Vagina (tissue), 2 donors: ENCODE data around the gene SPTSSA.

Experiments
- POLR2A ChIP-seq, 2 donors: fragments of 450-650 bp; IDR thresholded peaks; one replicate each; pipeline ENCODE4 v1.6.1; 2017; ENCODE audit warnings: antibody characterized with exemption in 2 of 2, mild to moderate bottlenecking in 2 of 2, moderate library complexity in 2 of 2
- POLR2AphosphoS5 ChIP-seq, 2 donors: sonication (generic); formaldehyde crosslinking; IDR thresholded peaks; one replicate each; pipeline ENCODE4 v1.9.0; 2017; ENCODE audit warnings: antibody characterized with exemption in 2 of 2, mild to moderate bottlenecking in 2 of 2, low read depth in 1 of 2; ENCODE audit not compliant: insufficient read depth in 1 of 2
- TF ChIP-seq, protein P1 (sequence below), 3 experiments: fragments of 450-650 bp in 2 of 3; fragments of 200-600 bp in 1 of 3; sonication (generic) in 1 of 3; IDR thresholded peaks; one replicate each; pipeline ENCODE4 v1.5.1; 2017 to 2019; ENCODE audit warnings: antibody characterized with exemption in 3 of 3, mild to moderate bottlenecking in 2 of 3, moderate library complexity in 2 of 3

DNA sequence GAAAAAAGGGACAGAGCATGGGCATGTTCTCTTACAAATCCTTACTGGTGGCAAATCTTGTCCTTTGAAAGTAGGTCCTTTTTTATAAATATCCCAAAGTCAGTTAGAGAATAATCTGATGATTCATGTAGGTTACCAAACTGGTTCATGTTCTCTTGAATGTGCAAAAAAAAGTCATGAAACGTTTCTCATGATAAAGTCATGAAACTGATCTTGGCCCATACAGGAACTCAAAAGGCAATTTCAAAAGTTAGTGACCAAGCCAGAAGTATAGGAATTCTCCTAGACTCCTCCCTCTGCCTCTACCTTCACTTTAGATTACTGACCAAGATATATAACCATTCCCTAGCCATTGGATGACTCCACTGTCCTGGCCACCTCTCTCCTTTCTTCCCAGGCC is 27.3 kb upstream of the SPTSSA start:
- TF ChIP-seq, protein P1, sequence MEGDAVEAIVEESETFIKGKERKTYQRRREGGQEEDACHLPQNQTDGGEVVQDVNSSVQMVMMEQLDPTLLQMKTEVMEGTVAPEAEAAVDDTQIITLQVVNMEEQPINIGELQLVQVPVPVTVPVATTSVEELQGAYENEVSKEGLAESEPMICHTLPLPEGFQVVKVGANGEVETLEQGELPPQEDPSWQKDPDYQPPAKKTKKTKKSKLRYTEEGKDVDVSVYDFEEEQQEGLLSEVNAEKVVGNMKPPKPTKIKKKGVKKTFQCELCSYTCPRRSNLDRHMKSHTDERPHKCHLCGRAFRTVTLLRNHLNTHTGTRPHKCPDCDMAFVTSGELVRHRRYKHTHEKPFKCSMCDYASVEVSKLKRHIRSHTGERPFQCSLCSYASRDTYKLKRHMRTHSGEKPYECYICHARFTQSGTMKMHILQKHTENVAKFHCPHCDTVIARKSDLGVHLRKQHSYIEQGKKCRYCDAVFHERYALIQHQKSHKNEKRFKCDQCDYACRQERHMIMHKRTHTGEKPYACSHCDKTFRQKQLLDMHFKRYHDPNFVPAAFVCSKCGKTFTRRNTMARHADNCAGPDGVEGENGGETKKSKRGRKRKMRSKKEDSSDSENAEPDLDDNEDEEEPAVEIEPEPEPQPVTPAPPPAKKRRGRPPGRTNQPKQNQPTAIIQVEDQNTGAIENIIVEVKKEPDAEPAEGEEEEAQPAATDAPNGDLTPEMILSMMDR (IDR thresholded peaks at IDR 0.05): no peak
- TF ChIP-seq POLR2AphosphoS5 (IDR thresholded peaks at IDR 0.05; ENCODE audit: insufficient read depth in 1 of 2, low read depth in 1 of 2) (peak in 1 of 2 donors; percentile 47), POLR2A (IDR thresholded peaks at IDR 0.05) (no peak)
